Activated gamma-delta T cell (primary cell): ENCODE data around the gene TMEM135.

Experiments
- DNase-seq: peaks from one replicate; lab custom pipeline; 2025; lab: John Stamatoyannopoulos, UW

The TMEM135 gene

DNA sequence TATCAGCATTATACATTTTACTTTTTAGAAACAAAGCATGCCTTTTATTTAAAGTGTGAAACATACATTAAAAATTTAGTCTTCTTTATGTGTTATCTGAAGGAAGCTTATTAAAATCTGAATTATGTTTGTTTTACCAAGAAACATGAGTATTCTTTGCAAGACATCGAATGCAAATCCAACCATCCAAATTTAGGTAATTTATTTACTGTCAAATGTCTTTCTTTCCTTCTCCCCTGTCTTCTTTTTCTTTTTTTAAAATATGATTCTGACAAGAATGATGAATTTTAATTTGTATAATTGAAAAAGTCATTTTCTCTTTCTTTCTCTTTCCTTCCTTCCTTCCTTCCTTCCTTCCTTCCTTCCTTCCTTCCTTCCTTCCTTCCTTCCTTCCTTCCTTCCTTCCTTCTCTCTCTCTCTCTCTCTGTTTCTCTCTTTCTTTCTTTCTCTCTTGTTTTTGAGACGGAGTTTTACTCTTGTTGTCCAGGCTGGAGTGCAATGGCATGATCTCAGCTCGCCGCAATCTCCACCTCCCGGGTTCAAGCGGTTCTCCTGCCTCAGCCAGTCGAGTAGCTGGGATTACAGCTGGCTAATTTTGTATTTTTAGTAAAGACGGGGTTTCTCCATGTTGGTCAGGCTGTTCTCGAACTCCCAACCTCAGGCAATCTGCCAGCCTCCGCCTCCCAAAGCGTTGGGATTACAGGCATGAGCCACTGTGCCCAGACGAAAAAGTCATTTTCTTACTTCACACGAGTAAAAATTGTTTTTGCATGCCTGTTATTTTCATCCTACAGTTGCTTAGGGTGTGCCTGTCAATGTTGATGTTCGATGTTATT is 157.5 kb downstream of the TMEM135 start:
- DNase-seq: no peak

DNA sequence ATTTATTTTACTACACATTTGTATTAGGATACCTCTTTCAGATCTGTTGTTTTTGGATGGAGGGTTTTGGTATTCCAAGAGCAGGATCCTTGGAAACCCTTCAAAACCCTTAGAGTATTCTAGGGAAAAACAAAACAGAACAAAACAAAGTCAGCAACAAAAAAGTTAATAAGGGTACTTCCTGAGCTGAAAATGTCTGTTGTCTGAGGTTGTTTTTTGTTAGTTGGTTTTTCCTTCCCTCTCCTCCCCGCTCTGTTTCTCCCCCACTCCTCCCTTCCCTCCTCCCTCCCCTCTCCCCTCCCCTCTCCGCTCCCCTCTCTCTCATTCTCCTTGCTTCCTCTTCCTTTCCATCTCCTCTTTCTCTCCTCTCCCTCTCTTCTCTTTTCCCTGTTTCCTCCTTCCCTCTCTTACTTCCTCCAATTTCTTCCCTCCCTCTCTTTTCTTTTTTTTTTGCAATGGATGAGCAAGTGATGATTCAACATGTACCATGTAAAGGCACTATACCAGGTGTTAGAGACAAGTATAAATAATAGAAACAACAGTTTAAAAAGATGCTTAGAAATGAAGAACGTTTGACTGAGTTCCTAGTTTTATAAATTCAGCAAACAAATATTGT is 160.6 kb downstream of the TMEM135 start:
- DNase-seq: no peak

DNA sequence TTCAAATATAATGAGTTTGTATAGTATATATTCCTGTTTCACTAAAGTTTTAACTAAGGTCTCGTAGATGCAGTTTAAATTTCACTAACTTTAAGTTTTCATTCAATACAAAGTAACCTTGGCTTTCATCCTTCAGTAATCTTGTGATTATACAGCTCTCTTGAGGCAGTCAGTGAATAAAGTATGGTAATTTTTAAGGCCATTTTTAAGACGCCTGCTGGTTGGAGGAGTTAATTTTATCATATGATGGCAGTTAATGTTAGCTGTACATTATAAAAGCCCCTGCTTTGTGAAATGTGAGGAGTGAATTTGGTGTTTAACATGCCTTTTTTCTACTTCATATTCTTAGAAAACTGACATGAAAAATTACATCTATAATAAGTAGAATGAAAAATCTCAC is 163.6 kb downstream of the TMEM135 start:
- DNase-seq: no peak

DNA sequence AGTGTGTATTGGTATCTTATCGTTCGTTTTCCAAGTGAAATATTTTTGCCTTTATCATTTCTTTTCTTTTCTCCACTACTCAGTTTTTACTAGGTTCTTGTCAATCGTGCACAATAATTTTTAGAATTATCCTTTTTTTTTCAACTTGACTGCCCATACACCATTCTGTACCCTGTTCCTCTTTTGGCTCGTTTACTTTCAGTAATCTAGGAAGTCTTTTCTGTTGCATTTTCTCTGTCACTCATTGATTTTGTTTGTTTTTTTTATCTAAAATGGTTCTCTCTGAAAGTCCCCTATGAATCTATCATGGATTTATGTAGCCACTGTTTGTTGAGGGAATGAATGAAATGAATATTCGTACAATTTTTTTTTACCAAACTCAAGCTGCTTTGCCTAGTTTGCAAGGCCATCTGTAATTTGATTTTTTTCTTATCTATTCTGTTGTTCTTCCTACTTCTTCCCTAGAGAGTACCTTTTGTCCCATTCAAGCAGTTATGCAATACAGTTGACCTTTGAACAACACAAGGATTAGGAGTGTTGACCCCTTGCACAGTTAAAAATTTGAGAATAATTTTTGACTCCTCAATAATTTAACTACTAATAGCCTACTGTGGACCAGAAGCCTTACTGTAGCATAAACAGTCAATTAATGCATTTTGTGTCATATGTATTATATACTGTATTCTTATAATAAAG is 166.3 kb downstream of the TMEM135 start:
- DNase-seq: no peak

DNA sequence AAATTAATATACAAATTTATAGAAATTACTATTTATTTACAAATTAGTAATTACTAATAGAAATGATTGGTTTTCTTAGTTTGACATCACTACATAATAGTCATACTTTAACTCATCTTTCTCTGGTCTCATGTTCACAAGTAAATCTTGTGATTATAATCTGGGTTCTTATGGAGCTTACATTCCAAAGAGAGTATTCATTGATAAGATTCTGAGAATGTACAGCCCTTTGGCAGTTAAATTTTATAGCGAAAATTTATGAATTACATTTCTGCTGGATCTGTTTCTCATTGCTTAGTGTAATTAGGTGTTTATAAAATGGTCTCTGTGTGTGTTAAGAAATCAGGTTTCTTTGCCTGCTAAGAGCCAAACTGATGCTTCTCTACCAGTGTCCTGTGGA is 175.2 kb downstream of the TMEM135 start:
- DNase-seq: no peak

DNA sequence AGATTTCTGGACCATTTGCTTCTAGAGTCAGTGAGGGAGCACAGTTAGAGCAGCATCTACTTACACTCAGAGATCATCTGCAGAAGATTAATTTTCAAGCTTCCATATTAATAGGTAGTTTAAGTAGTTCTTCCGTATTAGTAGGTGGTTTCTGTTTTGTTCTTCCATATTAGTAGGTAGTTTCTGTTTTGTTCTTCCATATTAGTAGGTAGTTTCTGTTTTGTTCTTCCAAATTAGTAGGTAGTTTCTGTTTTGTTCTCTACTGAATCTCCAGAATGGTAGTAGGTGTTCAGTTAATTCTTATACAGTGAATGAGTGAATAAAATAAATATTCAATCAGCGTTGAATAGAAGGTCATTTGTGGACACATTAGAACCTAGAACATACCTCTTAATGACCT is 175.7 kb downstream of the TMEM135 start:
- no peak for DNase-seq

DNA sequence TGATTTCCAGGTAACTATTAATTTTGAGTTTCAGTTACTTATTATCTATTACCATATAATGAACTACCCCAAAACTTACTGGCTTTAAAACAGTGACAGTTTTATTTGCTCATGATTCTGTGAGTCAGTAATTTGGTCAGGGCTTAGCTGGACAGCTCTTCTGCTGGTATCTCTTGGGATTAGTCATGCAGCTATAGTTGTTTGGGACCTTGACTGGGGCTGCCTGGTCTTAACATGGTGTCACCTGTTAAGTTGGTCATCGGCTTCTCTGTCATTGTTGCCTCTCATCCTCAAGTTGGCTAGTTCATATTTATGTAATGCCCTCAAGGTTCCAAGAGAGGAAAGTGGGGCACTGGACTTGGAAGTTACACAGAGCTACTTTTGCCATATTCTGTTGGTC is 177.5 kb downstream of the TMEM135 start:
- DNase-seq: no peak

DNA sequence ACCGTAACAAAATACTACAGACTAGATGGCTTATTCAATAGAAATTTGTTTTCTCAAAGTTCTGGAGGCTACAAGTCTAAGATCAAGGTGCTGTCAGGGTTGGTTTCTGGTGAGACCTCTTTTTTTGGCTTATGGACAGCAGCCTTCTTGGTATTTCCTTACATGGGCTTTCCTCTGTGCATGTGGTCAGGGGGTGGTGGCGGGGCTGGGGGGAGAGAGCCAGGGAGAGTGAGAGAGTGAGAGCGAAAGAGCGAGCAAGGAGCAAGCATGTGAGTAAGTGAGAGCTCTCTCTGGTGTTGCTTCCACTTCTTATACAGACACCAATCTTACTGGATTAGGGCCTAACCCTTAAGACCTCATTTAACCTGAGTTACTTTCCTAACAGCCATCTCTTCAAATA is 181.5 kb downstream of the TMEM135 start:
- peak; percentile 12 for DNase-seq

DNA sequence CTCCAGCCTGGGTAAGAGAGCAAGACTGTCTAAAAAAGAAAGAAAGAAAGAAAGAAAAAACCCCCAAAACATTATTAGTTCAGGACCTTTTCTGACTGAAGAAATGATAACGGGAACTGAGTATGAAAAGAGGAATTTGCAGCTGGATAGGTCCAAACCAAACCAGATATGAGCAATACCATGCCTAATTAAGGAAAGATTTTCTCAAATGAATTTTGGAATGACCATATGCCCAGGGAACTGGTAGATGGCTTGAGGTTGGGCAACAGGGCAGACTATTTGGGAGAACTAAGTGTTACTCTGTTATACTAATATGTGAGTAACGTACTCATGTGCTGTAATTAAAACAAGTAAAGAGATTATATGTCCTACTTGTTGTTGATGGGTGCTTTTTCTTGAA is 186.1 kb downstream of the TMEM135 start:
- no peak for DNase-seq

DNA sequence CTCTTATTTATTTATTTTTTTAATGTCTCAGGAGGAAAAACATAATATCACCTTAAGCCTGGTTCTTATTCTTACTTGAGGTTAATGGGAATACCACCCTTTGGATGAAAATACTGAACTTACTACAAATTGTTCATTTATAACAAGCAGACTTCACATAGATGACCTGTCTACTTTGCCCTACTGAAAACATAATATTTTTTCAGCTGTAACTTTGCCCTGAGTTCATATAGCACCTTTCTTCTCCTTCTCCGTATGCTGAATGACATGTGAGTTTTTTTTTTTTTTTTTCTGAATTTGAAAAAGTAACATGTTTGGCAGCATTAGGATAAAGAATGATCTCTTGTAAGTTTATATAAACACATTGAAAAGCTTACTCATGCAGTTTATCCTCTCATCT is 186.8 kb downstream of the TMEM135 start:
- DNase-seq: no peak

DNA sequence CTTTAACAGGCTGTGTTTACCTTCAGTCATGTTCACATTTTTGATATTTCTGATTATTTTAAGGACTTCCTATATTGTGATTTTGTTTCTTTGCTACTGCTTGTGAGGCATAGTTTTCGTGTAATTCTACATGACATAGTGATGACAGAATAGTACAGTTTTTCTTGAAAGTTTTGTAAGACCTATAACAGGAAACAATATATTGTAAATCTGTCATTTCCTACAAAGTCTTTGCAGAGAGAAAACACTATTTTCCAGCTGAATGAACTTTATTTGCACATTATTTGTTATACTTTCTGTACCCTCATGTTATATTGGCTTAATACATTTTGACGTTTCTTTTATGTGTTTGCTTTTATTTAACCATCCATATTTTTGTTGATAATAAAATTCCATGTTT is 191.1 kb downstream of the TMEM135 start:
- DNase-seq: no peak

DNA sequence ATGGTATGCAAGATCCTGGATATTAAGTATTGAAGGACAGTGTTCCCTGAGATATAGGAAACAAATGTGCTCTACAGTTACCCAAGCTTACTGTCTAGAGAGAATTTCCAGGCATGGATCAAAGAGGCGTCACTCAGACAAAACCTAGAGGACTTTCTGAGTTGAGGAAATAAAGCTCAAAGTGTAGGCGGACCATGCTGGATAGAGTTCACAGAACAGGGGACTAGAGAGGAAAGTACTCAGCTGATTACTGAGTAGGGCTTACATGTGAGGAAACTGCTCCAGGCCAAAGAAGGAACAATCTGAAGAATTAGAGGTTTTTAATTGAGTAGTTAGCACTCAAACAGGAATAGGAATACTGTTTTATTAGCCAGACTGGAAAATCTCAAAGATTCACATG is 193.3 kb downstream of the TMEM135 start:
- no peak for DNase-seq

DNA sequence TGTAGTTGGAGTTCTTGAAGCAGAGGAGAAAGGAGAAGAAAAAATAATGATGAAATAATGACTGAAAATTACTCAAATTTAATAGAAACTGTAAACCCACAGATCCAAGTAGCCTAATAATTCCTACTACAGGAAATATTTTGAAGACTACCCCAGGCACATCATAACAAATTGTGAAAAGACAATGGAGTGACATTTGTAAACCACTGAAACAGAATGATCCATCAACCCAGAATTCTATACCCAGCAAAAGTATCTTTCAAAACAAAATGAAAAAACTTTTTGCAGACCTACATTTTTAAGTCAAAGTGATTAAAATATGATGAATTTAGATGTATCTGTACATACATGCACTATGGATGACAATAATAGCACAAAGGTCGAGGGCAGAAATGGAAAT is 194.6 kb downstream of the TMEM135 start:
- no peak for DNase-seq

DNA sequence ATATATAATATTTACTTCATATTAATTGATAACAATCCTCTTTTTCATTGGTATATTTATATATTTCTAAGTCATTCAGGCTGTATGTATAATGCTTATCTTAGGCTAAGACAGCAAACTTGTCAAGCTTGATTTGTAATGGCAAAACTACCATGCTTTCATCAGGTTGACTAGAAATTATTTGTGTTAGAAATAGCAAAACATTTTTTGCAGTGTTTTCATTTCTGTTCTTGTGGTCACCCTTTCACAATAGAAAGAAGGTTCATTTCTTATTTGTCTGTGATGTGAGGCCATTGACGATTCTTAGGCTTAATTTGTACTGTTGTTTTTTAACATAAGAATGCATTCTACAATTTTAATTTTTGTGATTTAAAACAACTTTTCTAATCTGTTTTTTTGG is 197.6 kb downstream of the TMEM135 start:
- DNase-seq: no peak

DNA sequence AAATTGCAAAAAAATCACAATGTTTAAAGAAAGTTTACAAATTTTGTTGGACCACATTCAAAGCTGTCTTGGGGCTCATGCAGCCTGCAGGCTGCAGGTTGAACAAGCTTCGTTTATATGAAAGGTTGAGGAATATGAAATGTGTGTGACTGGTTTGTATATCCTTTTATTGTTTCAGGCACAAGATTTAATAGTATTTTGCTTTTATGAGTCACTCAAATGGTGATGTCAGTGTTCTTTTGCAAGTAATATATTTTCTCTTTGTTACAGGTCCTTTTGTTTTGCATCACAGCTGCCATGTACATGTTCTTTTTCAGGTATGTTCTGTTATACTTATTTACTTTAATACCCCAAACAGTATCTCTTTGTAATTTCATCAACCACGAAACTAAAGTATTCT is 198.6 kb downstream of the TMEM135 start:
- DNase-seq: no peak

DNA sequence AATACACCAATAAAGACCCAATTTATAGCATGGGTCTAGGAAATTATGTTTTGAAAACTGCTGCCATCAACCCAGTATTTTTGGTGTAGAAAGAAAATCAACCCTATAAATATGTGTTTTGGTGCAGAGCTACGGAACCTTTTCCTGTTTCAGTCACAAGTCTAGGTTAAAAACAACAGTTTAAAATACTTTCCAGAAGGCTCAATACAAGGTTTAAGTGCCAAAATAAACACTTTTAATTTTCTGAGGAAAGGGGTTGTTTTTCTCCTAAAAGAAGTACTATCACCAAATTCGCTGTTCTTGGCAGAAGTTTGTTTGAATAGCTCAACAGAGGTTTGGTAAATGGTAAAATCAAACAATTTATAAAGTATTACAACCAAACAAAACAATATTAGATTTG is 201.3 kb downstream of the TMEM135 start:
- DNase-seq: no peak

DNA sequence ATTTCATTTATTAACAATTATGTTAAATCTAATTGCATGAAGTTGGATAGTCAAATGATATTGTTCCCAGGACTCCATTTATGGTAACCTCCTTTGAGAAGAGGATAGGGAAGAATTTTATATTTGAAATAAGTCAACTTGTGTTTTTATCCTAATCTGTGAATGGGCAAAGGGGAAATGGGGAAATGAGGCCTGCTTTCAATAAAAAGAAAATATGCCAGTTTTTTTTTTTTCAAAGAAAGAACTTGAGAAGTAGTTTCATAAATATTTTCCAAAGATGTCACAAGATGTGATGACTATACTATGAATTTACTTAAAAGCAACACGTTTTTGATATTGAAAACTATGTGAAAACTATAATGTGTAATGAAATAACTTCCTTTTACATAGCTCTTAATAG is 201.8 kb downstream of the TMEM135 start:
- no peak for DNase-seq

DNA sequence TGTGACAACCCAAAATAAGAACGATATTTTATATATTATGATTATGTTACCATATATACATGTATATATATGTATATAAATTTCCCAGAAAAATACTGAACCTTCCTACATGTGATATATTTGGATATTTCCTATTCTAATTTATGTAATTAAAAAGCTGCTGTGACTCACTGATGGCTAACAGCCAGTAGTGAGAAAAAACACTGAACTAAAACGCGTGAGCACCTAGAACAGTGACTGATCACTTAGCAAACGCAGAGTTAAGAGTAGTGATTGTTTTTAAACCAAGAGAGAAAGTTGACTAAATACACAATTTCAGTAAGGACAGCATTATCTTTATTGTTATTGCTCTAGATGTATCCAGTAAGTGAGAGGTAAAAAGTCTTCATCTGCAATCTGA is 213.8 kb downstream of the TMEM135 start:
- no peak for DNase-seq

DNA sequence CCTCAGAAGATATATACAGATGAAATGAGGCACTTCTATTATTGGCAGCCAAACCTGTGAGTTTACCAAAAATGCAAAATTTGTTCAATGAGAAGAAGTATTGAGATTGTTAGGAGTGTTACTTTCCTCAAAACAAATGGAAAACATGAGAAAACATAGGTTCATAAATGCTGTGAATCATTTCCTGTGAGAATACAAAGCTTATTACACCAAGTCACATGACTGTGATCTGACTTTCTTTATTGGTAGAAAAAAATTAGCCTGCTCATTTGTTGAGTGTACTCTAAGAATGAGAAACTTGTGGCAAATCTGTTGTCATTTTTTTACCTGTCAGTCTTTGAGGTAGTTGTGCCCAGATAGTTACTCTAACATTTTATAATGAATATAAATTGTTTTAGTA is 215.1 kb downstream of the TMEM135 start:
- DNase-seq: no peak

DNA sequence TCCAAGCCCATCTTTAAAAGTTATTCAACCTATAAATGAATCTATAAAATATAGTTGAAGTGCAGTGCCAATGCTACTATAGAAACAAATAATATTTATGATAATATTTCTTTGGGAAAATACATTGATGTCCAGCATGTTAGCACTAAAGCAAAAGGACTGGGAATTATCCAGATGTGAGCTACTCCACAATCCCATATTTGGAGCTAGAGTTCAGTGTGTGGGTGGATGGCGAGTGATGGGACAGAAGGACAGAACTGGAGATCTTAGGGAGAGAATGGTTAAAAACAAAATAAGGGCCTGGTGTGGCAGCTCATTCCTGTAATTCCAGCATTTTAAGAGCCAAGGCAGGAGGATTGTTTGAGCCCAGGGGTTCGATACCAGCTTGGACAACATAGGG is 216.8 kb downstream of the TMEM135 start:
- DNase-seq: no peak

DNA sequence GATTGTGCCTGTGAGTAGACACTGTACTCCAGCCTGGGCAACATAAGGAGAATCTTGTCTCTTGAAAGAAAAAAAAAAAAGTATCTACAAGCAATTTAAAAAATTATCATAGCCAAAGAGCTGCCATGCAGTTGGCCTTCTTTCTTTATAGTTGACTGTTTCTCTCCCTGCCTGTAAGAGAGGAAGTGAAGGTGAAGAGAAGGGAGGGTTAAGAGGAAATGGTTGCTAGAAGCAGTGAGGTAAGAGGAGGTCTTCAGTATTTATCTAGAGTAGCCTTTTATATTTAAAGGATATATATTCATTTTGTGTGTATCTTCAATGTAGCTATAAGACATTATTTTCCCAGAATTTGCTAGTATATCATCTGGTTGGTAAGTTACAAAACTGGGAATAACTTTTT is 217.9 kb downstream of the TMEM135 start:
- no peak for DNase-seq

DNA sequence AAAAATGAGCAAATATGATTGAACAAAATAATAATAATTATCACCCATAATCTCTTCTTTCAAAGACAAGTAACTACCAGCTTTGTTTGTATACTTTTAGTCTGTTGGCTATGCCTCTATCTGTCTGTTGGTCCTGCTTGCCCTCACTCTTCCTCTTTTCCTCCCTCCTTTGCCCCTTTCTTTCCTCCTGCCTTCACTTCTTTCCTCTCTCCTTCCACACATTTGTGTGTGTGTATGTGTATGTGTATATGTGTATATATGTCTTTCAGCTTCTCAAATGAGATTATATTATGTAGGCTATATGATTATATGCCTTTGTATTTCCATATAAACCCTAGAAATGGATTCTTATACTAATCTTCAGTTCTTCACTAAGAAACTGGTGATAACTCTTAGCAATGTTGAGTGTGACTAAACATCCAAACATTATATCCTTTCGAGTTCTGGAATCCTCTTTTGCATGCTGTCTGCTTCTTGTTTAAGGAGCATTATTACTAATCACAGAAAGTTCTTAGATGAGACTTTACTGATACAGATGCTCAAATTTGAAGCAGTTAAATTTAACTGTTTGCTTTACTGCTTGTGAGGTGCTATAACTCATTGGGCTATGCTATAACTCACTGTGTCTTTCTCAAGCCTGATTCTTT is 219.1 kb downstream of the TMEM135 start:
- DNase-seq: no peak
